Femur (tissue), 1 donor: Measurements from ENCODE around the gene NAA60.
A peak's percentile ranks its signal among the peaks of the same experiment; 100 is the strongest.

ENCODE experiments used
- DNase-seq: peaks from one replicate; pipeline ENCODE4 v3.0.0-alpha.2; 2017

The NAA60 gene

GRCh38 chr16:3511286-3512180 is 68.1 kb downstream of the NAA60 start:
- no peak for DNase-seq

GRCh38 chr16:3513892-3514583 is 70.6 kb downstream of the NAA60 start:
- DNase-seq, result no peak

GRCh38 chr16:3514621-3515020 is 71.1 kb downstream of the NAA60 start:
- DNase-seq, result no peak

GRCh38 chr16:3515897-3516296 is 72.4 kb downstream of the NAA60 start:
- no peak for DNase-seq

- DNase-seq, result no peak
These were observed 75.0 kb downstream of the NAA60 start for GRCh38 chr16:3518292-3518985.

- no peak for DNase-seq
These were observed 75.5 kb downstream of the NAA60 start for GRCh38 chr16:3518986-3519348.

- DNase-seq, result no peak
These were observed 76.1 kb downstream of the NAA60 start for GRCh38 chr16:3519581-3519980.

- peak; percentile 73 for DNase-seq
These were observed 76.9 kb downstream of the NAA60 start for GRCh38 chr16:3520413-3520812.

- peak; percentile 63 for DNase-seq
These were observed 77.4 kb downstream of the NAA60 start for GRCh38 chr16:3520841-3521240.

- DNase-seq, result no peak
These were observed 79.8 kb downstream of the NAA60 start for GRCh38 chr16:3523281-3523680.

- no peak for DNase-seq
These were observed 82.5 kb downstream of the NAA60 start for GRCh38 chr16:3525951-3526350.

GRCh38 chr16:3527216-3527829 is 83.8 kb downstream of the NAA60 start:
- peak; percentile 68 for DNase-seq

- DNase-seq, result no peak
These were observed 84.9 kb downstream of the NAA60 start for GRCh38 chr16:3528406-3528805.

- no peak for DNase-seq
These were observed 85.7 kb downstream of the NAA60 start for GRCh38 chr16:3529175-3529574.

- no peak for DNase-seq
These were observed 87.0 kb downstream of the NAA60 start for GRCh38 chr16:3530371-3530914.

GRCh38 chr16:3532741-3533140 is 89.3 kb downstream of the NAA60 start:
- no peak for DNase-seq

GRCh38 chr16:3534126-3534525 is 90.6 kb downstream of the NAA60 start:
- DNase-seq, result no peak

GRCh38 chr16:3536271-3536731 is 92.8 kb downstream of the NAA60 start:
- DNase-seq, result peak; percentile 76
